Adrenal gland (tissue), 5 donors: ENCODE data around the gene SMNDC1.

Experiments
- CTCF ChIP-seq, 6 experiments: fragments of 450-650 bp in 4 of 6; fragments of 200-600 bp in 2 of 6; sonication (generic) in 1 of 6; IDR thresholded peaks; 1 replicate in 5 of 6; 2 replicates in 1 of 6; pipeline versions ENCODE4 v1.5.1 to v1.8.0; 2016 to 2021; ENCODE audit warnings: antibody characterized with exemption in 6 of 6, mild to moderate bottlenecking in 2 of 6, moderate library complexity in 1 of 6
- POLR2A ChIP-seq, 2 donors: fragments of 450-650 bp; IDR thresholded peaks; one replicate each; pipeline ENCODE4 v1.6.1; 2017; ENCODE audit warnings: antibody characterized with exemption in 2 of 2, mild to moderate bottlenecking in 2 of 2, moderate library complexity in 1 of 2
- donor health status: DM: no; HTN: no; CAD: no.

- TF ChIP-seq CTCF (IDR thresholded peaks at IDR 0.05) (no peak), POLR2A (IDR thresholded peaks at IDR 0.05) (no peak)
Observed at GRCh38 chr10:110327262-110327914, 22.7 kb upstream of the SMNDC1 start.
